Astrocyte of the cerebellum (primary cell): ENCODE data around the gene LZTS2.

ENCODE experiments used
- DNase-seq: peaks from one replicate; pipeline ENCODE4 v3.0.0-alpha.2; 2011; ENCODE audit warnings: low read depth
- H3K4me3 ChIP-seq: 2 replicates; pipeline ENCODE4 v1.5.1; 2011; ENCODE audit warnings: mild to moderate bottlenecking, low read depth, low read length, moderate library complexity
- CTCF ChIP-seq: IDR thresholded peaks from 2 replicates; pipeline ENCODE4 v1.5.1; 2012; ENCODE audit warnings: low read length, low read depth, moderate library complexity, mild to moderate bottlenecking; ENCODE audit errors: missing control alignments
- in situ Hi-C: cut with HindIII; loops from 2 replicates; pipeline ENCODE4 v1.10.0; 2017; ENCODE audit warnings: low sequenced_read_pairs

The LZTS2 gene

GRCh38 chr10:101010329-101010728, 10.7 kb downstream of the LZTS2 start:
- no peak overlapping the region for H3K4me3 ChIP-seq
- in situ Hi-C loops, result no loop called here
- no peak for TF ChIP-seq CTCF
- DNase-seq, result no peak

- no peak overlapping the region for H3K4me3 ChIP-seq
- peak; percentile 57 for TF ChIP-seq CTCF
- in situ Hi-C loops, result no loop called here
- DNase-seq, result no peak
Observed at GRCh38 chr10:101011517-101012423, 12.2 kb downstream of the LZTS2 start.

GRCh38 chr10:101012525-101013364, 13.1 kb downstream of the LZTS2 start:
- no peak overlapping the region for H3K4me3 ChIP-seq
- peak; percentile 84 for DNase-seq
- in situ Hi-C loops, result no loop called here
- TF ChIP-seq CTCF, result peak; percentile 81

- in situ Hi-C loops, result no loop called here
- no peak overlapping the region for H3K4me3 ChIP-seq
- TF ChIP-seq CTCF, result no peak
- DNase-seq, result no peak
Observed at GRCh38 chr10:101013365-101013825, 13.8 kb downstream of the LZTS2 start.

GRCh38 chr10:101014230-101014884, 14.7 kb downstream of the LZTS2 start:
- peak; percentile 97 for TF ChIP-seq CTCF
- H3K4me3 ChIP-seq, result no peak overlapping the region
- in situ Hi-C loops, result no loop called here
- DNase-seq, result no peak

GRCh38 chr10:101014966-101015581, 15.5 kb downstream of the LZTS2 start:
- TF ChIP-seq CTCF, result no peak
- no peak overlapping the region for H3K4me3 ChIP-seq
- DNase-seq, result no peak
- in situ Hi-C loops, result no loop called here
